ENCODE measurements around the gene ZNF212.

GRCh38 chr7:149261316-149261828 is 21.9 kb downstream of the ZNF212 start:
- TF ChIP-seq POLR2A (IDR thresholded peaks at IDR 0.05) (no peak), CTCF (IDR thresholded peaks at IDR 0.05) (no peak), EP300 (IDR thresholded peaks at IDR 0.05) (no peak)

Data from tibial nerve (tissue), 4 donors.